OCI-LY3 (cell line): ENCODE measurements around the gene AKNA.

Experiments used
- H2AFZ ChIP-seq: fragments of 200-600, 300-600 bp; shearing (Covaris generic); 2 replicates; pipeline ENCODE4 v1.6.0; 2014; ENCODE audit warnings: antibody characterized with exemption, low read depth, low read length
- H3K27ac ChIP-seq: fragments of 200-600, 300-600 bp; sonication (generic); 2 replicates; pipeline ENCODE4 v1.5.1; 2014; ENCODE audit warnings: mild to moderate bottlenecking, low read length, moderate library complexity, mixed read lengths
- H3K27me3 ChIP-seq: fragments of 200-600, 300-600 bp; sonication (generic); 2 replicates; pipeline ENCODE4 v1.6.1; 2014; ENCODE audit warnings: low read depth, low read length, mixed read lengths
- H3K36me3 ChIP-seq: fragments of 200-600, 300-600 bp; sonication (generic); replicated peaks from 2 replicates; pipeline ENCODE3; 2014; ENCODE audit warnings: low read depth, low read length, mixed read lengths
- H3K4me1 ChIP-seq: fragments of 300-600, 200-600 bp; sonication (generic); 2 replicates; pipeline ENCODE4 v1.6.1; 2014; ENCODE audit warnings: low read length, mixed read lengths
- H3K4me2 ChIP-seq: fragments of 200-600, 300-600 bp; sonication (generic); 2 replicates; pipeline ENCODE4 v1.6.1; 2014; ENCODE audit warnings: low read length, mixed read lengths
- H3K4me3 ChIP-seq: fragments of 300-600, 200-600 bp; sonication (generic); 2 replicates; pipeline ENCODE4 v1.5.1; 2014; ENCODE audit warnings: antibody characterized with exemption, mild to moderate bottlenecking, low read length, moderate library complexity
- H3K79me2 ChIP-seq: fragments of 300-600, 200-600 bp; shearing (Covaris generic); 2 replicates; pipeline ENCODE4 v1.6.1; 2014; ENCODE audit warnings: mild to moderate bottlenecking, low read length, mixed read lengths
- H3K9ac ChIP-seq: fragments of 300-600, 200-600 bp; shearing (Covaris generic); 2 replicates; pipeline ENCODE4 v1.6.0; 2014; ENCODE audit warnings: mild to moderate bottlenecking, low read length, moderate library complexity
- H3K9me3 ChIP-seq: fragments of 200-600, 300-600 bp; shearing (Covaris generic); 2 replicates; pipeline ENCODE4 v1.6.1; 2014; ENCODE audit warnings: low read length, mixed read lengths; ENCODE audit not compliant: insufficient read depth
- H4K20me1 ChIP-seq: fragments of 200-600, 300-600 bp; sonication (generic); 2 replicates; pipeline ENCODE4 v1.6.1; 2016; ENCODE audit warnings: low read length, mixed read lengths; ENCODE audit not compliant: insufficient read depth
- EZH2phosphoT487 ChIP-seq: fragments of 200-600 bp; shearing (Covaris generic); IDR thresholded peaks from 2 replicates; pipeline ENCODE4 v1.6.1; 2018; ENCODE audit warnings: antibody characterized with exemption, mixed run types, low read depth
- TF ChIP-seq, protein P1 (sequence below): fragments of 200-600, 300-600 bp; sonication (generic); IDR thresholded peaks from 2 replicates; pipeline ENCODE4 v1.5.1; 2014; ENCODE audit warnings: antibody characterized with exemption, low read length, low read depth

The AKNA gene, protein sequence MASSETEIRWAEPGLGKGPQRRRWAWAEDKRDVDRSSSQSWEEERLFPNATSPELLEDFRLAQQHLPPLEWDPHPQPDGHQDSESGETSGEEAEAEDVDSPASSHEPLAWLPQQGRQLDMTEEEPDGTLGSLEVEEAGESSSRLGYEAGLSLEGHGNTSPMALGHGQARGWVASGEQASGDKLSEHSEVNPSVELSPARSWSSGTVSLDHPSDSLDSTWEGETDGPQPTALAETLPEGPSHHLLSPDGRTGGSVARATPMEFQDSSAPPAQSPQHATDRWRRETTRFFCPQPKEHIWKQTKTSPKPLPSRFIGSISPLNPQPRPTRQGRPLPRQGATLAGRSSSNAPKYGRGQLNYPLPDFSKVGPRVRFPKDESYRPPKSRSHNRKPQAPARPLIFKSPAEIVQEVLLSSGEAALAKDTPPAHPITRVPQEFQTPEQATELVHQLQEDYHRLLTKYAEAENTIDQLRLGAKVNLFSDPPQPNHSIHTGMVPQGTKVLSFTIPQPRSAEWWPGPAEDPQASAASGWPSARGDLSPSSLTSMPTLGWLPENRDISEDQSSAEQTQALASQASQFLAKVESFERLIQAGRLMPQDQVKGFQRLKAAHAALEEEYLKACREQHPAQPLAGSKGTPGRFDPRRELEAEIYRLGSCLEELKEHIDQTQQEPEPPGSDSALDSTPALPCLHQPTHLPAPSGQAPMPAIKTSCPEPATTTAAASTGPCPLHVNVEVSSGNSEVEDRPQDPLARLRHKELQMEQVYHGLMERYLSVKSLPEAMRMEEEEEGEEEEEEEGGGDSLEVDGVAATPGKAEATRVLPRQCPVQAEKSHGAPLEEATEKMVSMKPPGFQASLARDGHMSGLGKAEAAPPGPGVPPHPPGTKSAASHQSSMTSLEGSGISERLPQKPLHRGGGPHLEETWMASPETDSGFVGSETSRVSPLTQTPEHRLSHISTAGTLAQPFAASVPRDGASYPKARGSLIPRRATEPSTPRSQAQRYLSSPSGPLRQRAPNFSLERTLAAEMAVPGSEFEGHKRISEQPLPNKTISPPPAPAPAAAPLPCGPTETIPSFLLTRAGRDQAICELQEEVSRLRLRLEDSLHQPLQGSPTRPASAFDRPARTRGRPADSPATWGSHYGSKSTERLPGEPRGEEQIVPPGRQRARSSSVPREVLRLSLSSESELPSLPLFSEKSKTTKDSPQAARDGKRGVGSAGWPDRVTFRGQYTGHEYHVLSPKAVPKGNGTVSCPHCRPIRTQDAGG (N-terminal part only)

DNA sequence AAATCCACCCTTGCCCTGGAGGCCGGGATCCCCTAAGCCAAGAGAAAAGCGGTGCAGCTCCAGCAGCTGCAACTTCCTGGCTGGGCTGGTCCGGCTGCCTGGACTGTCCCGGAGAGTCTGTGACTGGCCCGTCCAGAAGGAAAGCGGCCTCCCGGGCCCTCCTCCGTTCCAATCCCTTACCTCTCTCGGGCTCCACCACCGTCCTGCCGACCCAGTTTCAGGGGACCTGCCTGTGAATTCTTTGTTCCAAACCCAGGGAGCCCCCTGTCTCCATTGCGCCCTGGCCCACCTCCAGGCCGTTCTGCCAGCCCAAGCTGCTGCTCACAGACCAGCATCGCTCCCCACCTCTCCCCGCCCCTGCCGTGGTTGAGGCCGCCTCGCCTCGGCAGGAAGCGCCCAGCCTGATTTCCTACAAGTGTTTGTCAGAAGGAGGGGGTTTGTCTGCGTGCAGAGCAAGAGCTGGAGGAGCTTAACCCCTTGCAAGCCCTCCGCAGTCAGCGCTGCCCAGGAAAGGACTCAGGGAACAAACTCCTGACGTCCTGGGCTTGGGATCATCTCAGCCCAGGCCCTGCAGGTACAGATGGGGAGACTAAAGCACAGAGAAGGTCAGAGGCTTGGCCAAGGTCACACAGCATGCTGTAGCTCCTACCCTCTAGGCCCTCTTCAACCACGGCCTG, at the start of gene AKNA:
Gene AKNA, minus strand, starts transcription at position 303 of the 677 bp plus-strand sequence. CDS start 6,649 bp downstream, outside the sequence.
- Histone ChIP-seq H3K4me2 (peak within 1 kb of the TSS; percentile 99), H2AFZ (no peak within 1 kb of the TSS), H4K20me1 (peaks cover under 1% of the 10 kb centered on the region; the same call in 1 of the 2 replicates), H3K27ac (peak within 1 kb of the TSS; percentile 99), H3K27me3 (no peaks in the 10 kb centered on the region), H3K4me1 (peaks cover 95% of the 10 kb centered on the region), H3K36me3 (peaks cover 37% of the 10 kb centered on the region), H3K9ac (peak within 1 kb of the TSS; percentile 98), H3K79me2 (peaks cover 92% of the 10 kb centered on the region), H3K9me3 (no peaks in the 10 kb centered on the region), H3K4me3 (peak within 1 kb of the TSS; percentile 89)
- TF ChIP-seq, protein P1, sequence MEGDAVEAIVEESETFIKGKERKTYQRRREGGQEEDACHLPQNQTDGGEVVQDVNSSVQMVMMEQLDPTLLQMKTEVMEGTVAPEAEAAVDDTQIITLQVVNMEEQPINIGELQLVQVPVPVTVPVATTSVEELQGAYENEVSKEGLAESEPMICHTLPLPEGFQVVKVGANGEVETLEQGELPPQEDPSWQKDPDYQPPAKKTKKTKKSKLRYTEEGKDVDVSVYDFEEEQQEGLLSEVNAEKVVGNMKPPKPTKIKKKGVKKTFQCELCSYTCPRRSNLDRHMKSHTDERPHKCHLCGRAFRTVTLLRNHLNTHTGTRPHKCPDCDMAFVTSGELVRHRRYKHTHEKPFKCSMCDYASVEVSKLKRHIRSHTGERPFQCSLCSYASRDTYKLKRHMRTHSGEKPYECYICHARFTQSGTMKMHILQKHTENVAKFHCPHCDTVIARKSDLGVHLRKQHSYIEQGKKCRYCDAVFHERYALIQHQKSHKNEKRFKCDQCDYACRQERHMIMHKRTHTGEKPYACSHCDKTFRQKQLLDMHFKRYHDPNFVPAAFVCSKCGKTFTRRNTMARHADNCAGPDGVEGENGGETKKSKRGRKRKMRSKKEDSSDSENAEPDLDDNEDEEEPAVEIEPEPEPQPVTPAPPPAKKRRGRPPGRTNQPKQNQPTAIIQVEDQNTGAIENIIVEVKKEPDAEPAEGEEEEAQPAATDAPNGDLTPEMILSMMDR: no peak
- no peak for TF ChIP-seq EZH2phosphoT487

DNA sequence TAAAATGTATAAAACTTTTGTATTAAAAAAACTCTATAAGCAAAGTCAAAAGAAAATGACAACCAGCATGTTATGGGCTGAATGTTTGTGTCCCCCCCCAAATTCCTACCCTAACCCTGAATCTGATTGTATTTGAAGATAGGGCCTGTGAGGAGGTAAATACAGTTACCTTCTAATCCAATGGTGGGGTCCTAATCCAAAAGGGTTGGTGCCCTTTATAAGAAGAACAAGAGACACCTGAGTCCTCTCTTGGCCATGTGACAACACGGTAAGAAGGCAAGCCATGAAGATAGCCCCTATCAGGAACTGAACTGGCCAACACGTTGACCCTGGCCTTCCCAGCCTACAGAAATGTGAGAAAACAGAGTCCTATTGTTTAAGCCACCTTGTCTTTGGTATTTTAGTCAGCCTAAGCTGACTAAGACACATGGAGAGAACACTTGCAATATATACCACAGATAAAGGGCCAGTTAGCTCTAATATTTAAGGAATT, 49.7 kb upstream of the AKNA start:
- Histone ChIP-seq H3K4me3 (no peak overlapping the region), H3K4me1 (no peaks in the 10 kb centered on the region), H4K20me1 (no peaks in the 10 kb centered on the region; the same call in 1 of the 2 replicates), H3K36me3 (no peaks in the 10 kb centered on the region), H3K79me2 (no peaks in the 10 kb centered on the region), H3K4me2 (no peak overlapping the region), H2AFZ (no peak overlapping the region), H3K27ac (no peak overlapping the region), H3K9me3 (no peaks in the 10 kb centered on the region), H3K27me3 (no peaks in the 10 kb centered on the region), H3K9ac (no peak overlapping the region)
- TF ChIP-seq, protein P1: no peak
- TF ChIP-seq EZH2phosphoT487: no peak

DNA sequence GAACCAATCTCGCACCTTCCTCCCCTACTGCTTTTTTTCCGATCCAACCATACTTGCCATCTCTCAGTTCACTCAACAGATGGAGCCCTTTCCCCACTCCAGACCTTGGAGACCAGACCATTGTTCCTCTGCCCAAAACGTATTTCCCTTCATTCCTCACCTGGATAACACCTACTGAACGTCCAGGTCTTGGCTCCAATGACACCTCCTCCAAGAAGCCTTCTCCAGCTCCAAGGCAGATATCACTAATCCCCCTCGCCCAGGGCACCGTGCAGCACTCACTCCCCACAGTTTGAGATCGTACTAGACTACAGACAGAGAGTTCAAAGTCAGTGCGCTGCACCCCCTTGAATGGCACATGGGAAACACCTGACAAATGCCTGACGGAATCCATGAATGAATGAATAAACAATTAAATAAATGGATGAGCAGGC, 47.1 kb upstream of the AKNA start:
- Histone ChIP-seq H4K20me1 (no peaks in the 10 kb centered on the region; the same call in 1 of the 2 replicates), H3K4me1 (no peaks in the 10 kb centered on the region), H3K36me3 (no peaks in the 10 kb centered on the region), H3K4me3 (no peak overlapping the region), H3K27ac (no peak overlapping the region), H3K9ac (no peak overlapping the region), H3K9me3 (no peaks in the 10 kb centered on the region), H3K79me2 (no peaks in the 10 kb centered on the region), H2AFZ (no peak overlapping the region), H3K27me3 (no peaks in the 10 kb centered on the region), H3K4me2 (no peak overlapping the region)
- TF ChIP-seq, protein P1: peak; percentile 77
- TF ChIP-seq EZH2phosphoT487: no peak
